DND-41 (cell line): ENCODE measurements around the gene TRAPPC2B.
A peak's percentile ranks its signal among the peaks of the same experiment; 100 is the strongest.

ENCODE experiments used
- ATAC-seq: fragments of 200-7000 bp; cut with Tn5 transposase; 3 replicates; pipeline ENCODE4 v1.9.1; 2021; ENCODE audit warnings: low read depth; ENCODE audit not compliant: insufficient read depth
- DNase-seq: peaks from one replicate; pipeline ENCODE4 v3.0.0-alpha.2; 2020
- H2AFZ ChIP-seq: 2 replicates; pipeline ENCODE4 v1.6.0; 2012; ENCODE audit warnings: low read depth, low read length
- H3K27ac ChIP-seq: 2 replicates; pipeline ENCODE4 v1.5.1; 2012; ENCODE audit warnings: low read length, inconsistent platforms
- H3K27me3 ChIP-seq: fragments of 200-600 bp; sonication (generic); 2 replicates; pipeline ENCODE4 v1.6.0; 2012; ENCODE audit warnings: low read length, mild to moderate bottlenecking, inconsistent platforms; ENCODE audit not compliant: insufficient read depth, poor library complexity
- H3K36me3 ChIP-seq: 2 replicates; pipeline ENCODE4 v1.5.1; 2012; ENCODE audit warnings: low read length, inconsistent platforms; ENCODE audit not compliant: insufficient read depth
- H3K4me1 ChIP-seq: 2 replicates; pipeline ENCODE4 v1.5.1; 2012; ENCODE audit warnings: mild to moderate bottlenecking, low read length; ENCODE audit not compliant: insufficient read depth
- H3K4me2 ChIP-seq: 2 replicates; pipeline ENCODE4 v1.6.0; 2012; ENCODE audit warnings: mild to moderate bottlenecking, moderate library complexity, low read length, inconsistent platforms; ENCODE audit not compliant: insufficient read depth
- H3K4me3 ChIP-seq, 2 experiments: fragments of 200-600 bp in 1 of 2; shearing (Covaris generic) in 1 of 2; 2 replicates each; pipeline ENCODE4 v1.5.1; 2012 to 2016; ENCODE audit warnings: inconsistent platforms in 2 of 2, low read length in 2 of 2, mild to moderate bottlenecking in 2 of 2, low read depth in 1 of 2, moderate library complexity in 1 of 2
- H3K79me2 ChIP-seq: 2 replicates; pipeline ENCODE4 v1.6.0; 2012; ENCODE audit warnings: low read length, inconsistent platforms; ENCODE audit not compliant: insufficient read depth
- H3K9ac ChIP-seq: 2 replicates; pipeline ENCODE4 v1.6.0; 2012; ENCODE audit warnings: low read depth, mild to moderate bottlenecking, inconsistent platforms, low read length, moderate library complexity
- H3K9me3 ChIP-seq: 2 replicates; pipeline ENCODE4 v1.5.1; 2012; ENCODE audit warnings: low read length, moderate library complexity, mild to moderate bottlenecking, inconsistent platforms; ENCODE audit not compliant: insufficient read depth, severe bottlenecking
- H4K20me1 ChIP-seq: 2 replicates; pipeline ENCODE4 v1.6.0; 2012; ENCODE audit warnings: low read length; ENCODE audit not compliant: insufficient read depth
- CTCF ChIP-seq: IDR thresholded peaks from 2 replicates; pipeline ENCODE4 v1.5.1; 2012; ENCODE audit warnings: borderline replicate concordance, low read length, moderate library complexity, mild to moderate bottlenecking; ENCODE audit not compliant: poor library complexity, severe bottlenecking; ENCODE audit errors: extremely low read depth
- EZH2 ChIP-seq: IDR thresholded peaks from 3 replicates; pipeline ENCODE4 v1.6.1; 2012; ENCODE audit warnings: borderline replicate concordance, low read depth, mild to moderate bottlenecking, moderate library complexity, low read length, inconsistent platforms; ENCODE audit not compliant: severe bottlenecking

The TRAPPC2B gene

DNA sequence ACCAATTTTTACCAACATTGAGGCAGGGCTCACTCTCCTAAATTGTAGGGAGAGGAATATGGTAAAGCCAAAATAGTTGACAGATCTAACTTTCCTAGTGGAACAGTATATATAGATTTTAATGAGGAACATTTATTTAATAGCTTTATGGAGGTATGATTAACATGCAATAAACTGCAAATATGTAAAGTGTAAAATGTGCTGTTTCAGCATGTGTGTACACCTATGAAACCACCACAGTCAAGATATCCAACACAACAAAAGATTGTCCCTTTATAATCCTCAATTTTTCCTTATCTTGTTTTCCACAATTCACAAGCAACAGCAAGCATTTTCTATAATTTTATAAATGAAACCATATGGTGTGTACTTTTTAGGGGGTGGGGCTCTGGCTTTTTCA, 4.1 kb upstream of the TRAPPC2B start:
- Histone ChIP-seq H3K36me3 (peaks cover 49% of the 10 kb centered on the region), H3K27me3 (no peaks in the 10 kb centered on the region), H3K27ac (no peak overlapping the region), H3K4me2 (no peak overlapping the region), H3K79me2 (peaks cover 28% of the 10 kb centered on the region), H4K20me1 (no peaks in the 10 kb centered on the region), H3K9me3 (no peaks in the 10 kb centered on the region), H3K4me1 (peaks cover 13% of the 10 kb centered on the region), H2AFZ (no peak overlapping the region), H3K9ac (no peak overlapping the region), H3K4me3 (no peak overlapping the region)
- no peak for TF ChIP-seq CTCF
- no peak for DNase-seq
- no peak for ATAC-seq

GRCh38 chr19:57362419-57362818, 932 bp upstream of the TRAPPC2B start:
- peak overlapping the region; percentile 20 to 60; a peak in 3 of 4 replicates for H3K4me3 ChIP-seq

DNA sequence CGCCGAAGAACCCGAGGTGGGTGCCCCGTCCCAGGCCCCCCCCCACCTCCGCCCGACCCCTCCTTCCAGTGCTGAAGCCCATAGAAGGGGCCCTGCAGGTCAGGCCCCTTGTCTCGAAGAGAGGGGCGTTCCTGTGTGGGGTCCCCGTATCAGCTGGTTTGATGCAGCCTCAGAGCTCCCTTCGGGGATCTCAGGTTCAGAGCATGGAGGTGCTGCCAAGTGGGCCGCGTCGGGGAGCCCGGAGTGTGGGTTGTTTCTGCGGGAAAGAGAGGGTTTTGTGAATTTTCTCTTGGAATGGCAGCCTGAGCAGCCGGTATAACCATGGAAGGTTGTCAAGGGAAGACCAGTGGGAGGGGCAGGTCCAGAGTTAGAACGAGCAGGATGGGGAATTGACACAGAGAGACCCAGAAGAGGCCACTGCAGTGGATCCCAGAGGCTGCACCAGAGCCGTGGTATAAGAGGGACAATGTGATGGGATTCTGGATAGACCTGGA, 384 bp downstream of the TRAPPC2B start:
- Histone ChIP-seq H2AFZ (peak overlapping the region; percentile 65), H3K79me2 (peaks cover 26% of the 10 kb centered on the region), H3K9ac (peak overlapping the region; percentile 57), H3K27ac (peak overlapping the region; percentile 61), H3K36me3 (peaks cover 10% of the 10 kb centered on the region), H4K20me1 (no peaks in the 10 kb centered on the region), H3K4me3 (peak overlapping the region; percentile 60 to 74; a peak in 3 of 4 replicates), H3K4me2 (peak overlapping the region; percentile 82), H3K9me3 (no peaks in the 10 kb centered on the region), H3K27me3 (no peaks in the 10 kb centered on the region), H3K4me1 (peaks cover 19% of the 10 kb centered on the region)
- no peak for TF ChIP-seq EZH2
- no peak for TF ChIP-seq CTCF
- ATAC-seq (no peak; the same call in 1 of the 3 replicates), DNase-seq (no peak)

More at GRCh38 chr19:57362419-57362818, 932 bp upstream of the TRAPPC2B start:
- DNase-seq = no peak
- H3K27me3 ChIP-seq = no peaks in the 10 kb centered on the region
- H3K4me1 ChIP-seq = peaks cover 19% of the 10 kb centered on the region
- H2AFZ ChIP-seq = peak overlapping the region; percentile 75
- H3K4me2 ChIP-seq = peak overlapping the region; percentile 81
- peaks cover 23% of the 10 kb centered on the region for H3K36me3 ChIP-seq
- H4K20me1 ChIP-seq = no peaks in the 10 kb centered on the region
- TF ChIP-seq CTCF (no peak), EZH2 (no peak)
- H3K79me2 ChIP-seq = peaks cover 31% of the 10 kb centered on the region
- ATAC-seq = no peak
- H3K27ac ChIP-seq = peak overlapping the region; percentile 75
- peak overlapping the region; percentile 57 for H3K9ac ChIP-seq
- no peaks in the 10 kb centered on the region for H3K9me3 ChIP-seq

DNA sequence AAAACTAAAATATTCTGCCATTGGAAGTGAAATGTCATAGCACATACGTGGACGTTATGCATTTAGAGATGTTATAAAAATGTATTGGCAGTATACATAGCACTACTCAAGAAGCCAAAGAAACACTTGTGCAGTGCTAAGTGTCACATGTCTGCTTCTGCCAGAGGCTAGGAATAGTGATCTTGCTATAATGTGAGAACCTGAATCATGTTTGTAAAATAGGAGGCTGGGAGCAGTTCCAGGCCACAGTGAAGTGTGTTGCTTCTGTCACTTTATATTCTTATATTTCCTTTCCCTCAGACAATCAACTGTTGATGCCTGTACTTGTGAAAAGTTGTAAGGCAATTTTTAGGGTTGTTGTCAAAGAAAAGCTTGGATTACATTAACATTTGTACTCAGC, 3.4 kb downstream of the TRAPPC2B start:
- H3K36me3 ChIP-seq = peaks cover 12% of the 10 kb centered on the region
- H3K9ac ChIP-seq = no peak overlapping the region
- no peaks in the 10 kb centered on the region for H3K27me3 ChIP-seq
- ATAC-seq (no peak), DNase-seq (no peak)
- no peak overlapping the region for H3K4me3 ChIP-seq
- peaks cover 19% of the 10 kb centered on the region for H3K4me1 ChIP-seq
- H3K27ac ChIP-seq = no peak overlapping the region
- TF ChIP-seq CTCF (no peak), EZH2 (no peak)
- H3K4me2 ChIP-seq = no peak overlapping the region
- no peaks in the 10 kb centered on the region for H4K20me1 ChIP-seq
- H3K9me3 ChIP-seq = no peaks in the 10 kb centered on the region
- peaks cover 26% of the 10 kb centered on the region for H3K79me2 ChIP-seq
- no peak overlapping the region for H2AFZ ChIP-seq
